HTERT RPE-1 (cell line): ENCODE measurements around the gene SLC2A2.
"Not testable (repeated sequence)": the region's sequence is repeated elsewhere in the genome, so short reads cannot be mapped to it uniquely, and the experiment has no call there.

Experiments
- in situ Hi-C: fragments of 300-500 bp; cut with MboI; formaldehyde crosslinking; loops from 4 replicates; pipeline ENCODE4 v1.14.3; 2020; ENCODE audit warnings: low sequenced_read_pairs

SLC2A2 gene

DNA sequence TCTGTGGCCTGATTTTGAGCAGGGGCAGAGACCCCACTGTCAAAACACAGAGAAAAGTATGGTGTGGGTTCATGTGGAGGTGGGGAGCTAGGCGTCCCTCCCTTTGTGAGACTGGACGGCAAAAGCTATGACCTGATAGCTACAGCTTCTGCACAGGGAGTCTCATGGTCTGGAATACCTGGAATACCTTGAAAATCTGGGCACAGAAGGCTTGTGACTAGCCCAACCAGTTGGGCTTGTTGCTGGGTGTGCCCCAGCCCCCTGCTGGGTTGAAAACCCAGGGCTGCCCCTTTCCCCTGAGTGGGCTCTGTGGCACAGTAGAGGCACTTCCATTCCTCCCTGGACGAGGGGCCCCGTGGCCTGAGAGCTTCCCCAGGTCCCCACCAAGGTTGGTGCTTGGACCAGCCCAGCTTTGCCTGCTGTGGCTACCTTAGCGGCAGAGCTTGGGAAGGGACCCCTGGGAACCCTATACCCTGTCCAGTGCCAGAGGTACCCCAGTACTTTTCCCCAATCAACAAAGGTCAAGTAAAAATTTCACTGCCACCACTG, 37.3 kb downstream of the SLC2A2 start:
- in situ Hi-C loops: no loop called here

DNA sequence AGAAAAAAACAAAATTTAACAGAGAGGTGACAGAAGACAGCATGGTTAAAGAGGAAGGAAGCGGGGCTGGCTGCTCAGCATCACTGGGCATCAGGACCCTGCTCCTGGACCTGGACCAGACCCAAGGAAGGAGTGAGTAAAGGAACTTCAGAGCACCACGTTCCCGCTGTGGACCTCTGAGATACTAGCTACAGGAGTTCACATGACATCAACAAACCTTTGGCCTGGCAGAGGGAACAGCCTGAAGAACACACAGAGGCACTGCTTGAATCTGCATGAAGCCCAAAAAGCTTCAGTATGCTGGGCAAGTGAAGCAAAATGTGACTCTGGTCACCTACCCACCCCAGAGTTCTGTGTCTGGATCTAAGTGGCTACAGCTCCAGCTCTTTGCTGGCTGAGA, 38.1 kb downstream of the SLC2A2 start:
- in situ Hi-C loops: no loop called here

GRCh38 chr3:170985304-170985703, 41.2 kb downstream of the SLC2A2 start:
- in situ Hi-C loops: no loop called here

- in situ Hi-C loops: no loop called here
Measured at GRCh38 chr3:170982733-170983132, 43.8 kb downstream of the SLC2A2 start.

DNA sequence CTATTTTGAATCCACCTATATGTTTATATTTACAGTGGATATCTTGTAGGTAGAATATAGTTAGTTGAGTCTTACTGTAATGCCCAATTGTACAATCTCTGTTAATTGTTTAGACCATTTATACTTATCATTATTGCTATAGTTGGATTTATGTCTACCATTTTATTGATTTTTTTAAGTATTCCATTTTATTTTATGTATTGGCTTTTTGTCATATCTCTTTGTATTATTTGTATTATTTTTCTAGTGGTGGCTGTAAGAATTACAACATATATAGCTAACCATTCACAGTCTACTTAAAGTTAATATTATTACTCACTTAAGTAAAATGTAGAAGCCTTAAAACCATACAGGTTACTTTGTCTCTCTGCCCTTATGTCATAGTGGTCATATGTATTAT, 46.1 kb downstream of the SLC2A2 start:
- in situ Hi-C loops: no loop called here

- in situ Hi-C loops: no loop called here
Measured at GRCh38 chr3:170977949-170978745, 48.4 kb downstream of the SLC2A2 start.

- in situ Hi-C loops: no loop called here
Measured at GRCh38 chr3:170976190-170976519, 50.4 kb downstream of the SLC2A2 start.

GRCh38 chr3:170975283-170976189, 51.0 kb downstream of the SLC2A2 start:
- in situ Hi-C loops: no loop called here

- in situ Hi-C loops: no loop called here
Measured at GRCh38 chr3:170974872-170975271, 51.6 kb downstream of the SLC2A2 start.

DNA sequence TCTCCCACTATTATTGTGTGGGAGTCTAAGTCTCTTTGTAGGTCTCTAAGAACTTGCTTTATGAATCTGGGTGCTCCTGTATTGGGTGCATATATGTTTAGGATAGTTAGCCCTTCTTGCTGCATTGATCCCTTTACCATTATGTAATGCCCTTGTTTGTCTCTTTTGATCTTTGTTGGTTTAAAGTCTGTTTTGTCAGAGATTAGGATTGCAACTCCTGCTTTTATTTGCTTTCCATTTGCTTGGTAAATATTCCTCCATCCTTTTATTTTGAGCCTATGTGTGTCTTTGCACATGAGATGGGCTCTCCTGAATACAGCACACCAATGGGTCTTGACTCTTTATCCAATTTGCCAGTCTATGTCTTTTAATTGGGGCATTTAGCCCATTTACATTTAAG, 53.6 kb downstream of the SLC2A2 start:
- in situ Hi-C loops: not testable (repeated sequence)

DNA sequence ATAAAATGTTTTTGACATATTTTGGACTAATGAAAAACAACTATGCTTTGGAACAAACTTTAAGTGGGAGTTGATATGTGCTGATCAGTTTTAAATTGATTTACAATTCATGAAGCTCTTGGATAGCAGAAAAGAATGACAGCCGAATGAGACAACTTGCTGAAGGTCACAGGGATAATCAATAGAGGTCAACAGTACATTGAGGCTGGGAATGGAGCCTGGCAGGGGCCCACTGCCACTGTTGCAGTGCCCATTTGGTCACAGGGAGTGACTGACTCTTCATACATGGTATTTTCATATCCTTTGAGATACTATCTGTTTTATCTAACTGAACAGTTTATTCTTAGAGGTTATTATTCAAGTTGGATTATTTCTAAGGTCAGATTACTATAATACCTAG, 59.4 kb downstream of the SLC2A2 start:
- in situ Hi-C loops: no loop called here

DNA sequence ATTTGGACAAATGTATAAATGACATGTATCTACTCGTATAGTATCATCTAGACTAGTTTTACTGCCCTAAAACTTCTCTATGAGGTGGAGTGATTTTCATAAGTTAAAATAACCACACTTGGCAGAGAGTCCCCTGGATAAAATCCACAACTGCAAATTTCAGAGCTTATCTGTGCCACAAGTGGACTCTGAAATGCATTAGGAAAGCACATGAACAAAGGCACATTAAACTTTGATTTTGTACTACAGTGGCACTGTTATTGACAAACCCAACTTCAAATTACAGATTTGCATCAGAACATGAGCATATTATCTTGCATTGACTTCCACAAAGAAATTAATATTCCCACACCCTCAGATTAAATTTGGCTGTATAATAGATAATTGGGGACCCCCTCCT, 60.0 kb downstream of the SLC2A2 start:
- in situ Hi-C loops: no loop called here

DNA sequence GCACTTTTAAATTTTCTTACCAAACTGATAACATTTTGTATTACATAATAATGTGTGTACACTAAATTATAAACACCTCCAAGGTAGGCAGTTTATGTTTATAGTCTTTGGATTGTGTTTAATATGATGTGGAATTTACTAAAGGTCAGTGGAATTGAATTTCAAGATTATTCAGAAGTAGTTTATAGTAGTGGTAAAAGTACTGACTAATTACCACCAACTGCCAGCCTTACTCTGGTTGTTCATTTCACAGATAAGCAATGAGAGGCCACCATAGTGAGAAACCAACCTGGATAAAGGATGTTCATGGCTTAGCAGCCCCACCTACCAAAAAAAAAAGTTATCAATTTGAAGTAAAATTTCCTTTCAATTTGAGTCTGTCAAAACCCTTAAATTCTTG, 64.1 kb downstream of the SLC2A2 start:
- in situ Hi-C loops: no loop called here

DNA sequence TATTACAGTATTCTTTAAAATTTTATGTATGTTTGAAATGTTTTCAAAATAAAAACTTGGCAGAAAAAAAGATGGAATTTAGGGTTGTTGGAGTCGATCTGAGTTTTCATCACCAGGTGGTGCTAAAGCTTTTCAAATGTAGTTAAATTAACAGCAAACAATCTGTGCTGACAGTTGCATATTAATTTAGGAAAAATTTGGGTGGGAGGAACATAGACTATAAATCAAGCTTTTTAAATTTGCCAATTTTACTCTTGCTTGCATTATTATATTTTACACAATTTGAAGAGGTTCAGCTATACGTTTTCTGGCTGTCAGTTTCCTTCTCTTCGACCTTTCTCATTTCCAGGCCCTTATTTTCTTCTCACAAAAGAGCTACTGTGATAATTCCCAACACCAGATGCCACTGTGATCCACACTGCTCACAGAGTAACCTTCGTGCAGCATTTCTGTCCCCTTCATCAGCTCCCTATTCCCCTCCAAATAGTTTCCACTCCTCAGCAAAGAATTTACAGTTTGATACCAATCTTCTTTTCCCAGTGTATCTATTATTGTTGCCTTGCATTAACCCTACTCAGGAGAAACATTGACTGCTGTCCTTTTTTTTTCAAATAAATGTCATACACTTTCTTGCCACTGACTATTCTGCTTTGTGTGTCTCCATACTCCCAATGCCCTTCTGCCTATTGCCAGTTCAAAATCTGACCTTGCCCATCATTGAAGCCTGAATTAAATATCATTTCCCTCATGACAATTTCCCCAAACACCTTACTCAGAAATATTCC, 64.7 kb downstream of the SLC2A2 start:
- in situ Hi-C loops: no loop called here

DNA sequence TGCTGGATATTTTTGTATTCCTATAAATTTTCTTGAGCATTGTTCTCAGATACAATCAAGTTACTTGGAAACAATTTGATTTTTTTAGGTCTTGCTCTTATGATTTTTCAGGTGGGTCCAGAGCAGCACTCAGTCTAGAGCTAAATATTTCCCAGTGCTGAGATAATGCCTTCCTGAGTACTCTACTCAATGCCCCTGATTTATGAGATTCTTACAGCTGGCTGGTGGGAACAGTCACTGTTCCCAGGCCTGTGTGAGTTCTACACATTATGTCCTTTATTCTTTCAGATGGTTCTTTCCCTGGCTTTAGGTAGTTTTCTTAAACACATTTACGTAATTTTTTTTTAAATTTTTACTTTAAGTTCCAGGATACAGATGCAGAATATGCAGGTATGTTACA, 67.1 kb downstream of the SLC2A2 start:
- in situ Hi-C loops: no loop called here

- in situ Hi-C loops: no loop called here
Measured at GRCh38 chr3:170956647-170957046, 69.9 kb downstream of the SLC2A2 start.

DNA sequence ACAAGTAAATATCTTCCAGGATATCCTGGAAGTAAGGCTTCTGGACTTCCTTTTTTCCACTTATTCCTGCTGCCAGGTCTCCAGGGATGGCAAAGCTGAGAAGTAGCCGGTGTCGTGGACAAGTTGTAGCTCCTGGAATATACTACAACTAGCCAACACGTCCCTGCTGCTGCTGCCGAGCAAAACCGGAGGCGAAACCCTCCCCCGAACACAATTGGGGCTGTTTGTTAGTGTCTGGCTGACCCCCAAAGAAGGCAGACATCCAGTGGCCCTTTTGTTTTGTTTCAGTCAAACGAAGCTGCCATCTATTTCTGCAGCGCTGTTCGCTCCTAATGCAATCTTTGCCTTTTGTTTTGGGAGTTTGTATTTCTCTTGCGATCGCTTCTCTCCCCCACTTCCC, 72.8 kb downstream of the SLC2A2 start:
- in situ Hi-C loops: no loop called here

- in situ Hi-C loops: no loop called here
Measured at GRCh38 chr3:170953229-170953628, 73.3 kb downstream of the SLC2A2 start.

DNA sequence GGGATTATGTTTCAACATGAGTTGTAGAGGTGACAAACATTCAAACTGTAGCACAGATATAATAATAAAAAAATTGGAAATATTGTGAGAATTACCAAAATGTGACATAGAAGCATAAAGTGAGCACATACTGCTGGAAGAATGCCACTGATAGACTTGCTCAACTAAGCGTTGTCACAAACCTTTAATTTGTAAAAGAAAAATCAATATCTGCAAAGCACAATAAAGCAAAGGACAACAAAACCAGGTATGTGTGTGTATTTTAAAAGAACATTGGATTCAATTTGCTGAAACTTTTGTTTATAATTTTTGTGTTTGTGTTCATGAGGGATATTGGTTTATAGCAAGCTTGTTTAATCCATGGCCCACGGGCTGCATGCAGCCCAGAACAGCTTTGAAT, 77.3 kb downstream of the SLC2A2 start:
- in situ Hi-C loops: no loop called here

- in situ Hi-C loops: no loop called here
Measured at GRCh38 chr3:170947018-170947769, 79.3 kb downstream of the SLC2A2 start.
